Stimulated activated CD4-positive, alpha-beta T cell treated with anti-CD3 and anti-CD28 coated beads, Interleukin-2, amount 100 ng/mL, for 4 hours (primary cell): ENCODE measurements around the gene TMEFF1.

ENCODE experiments used
- DNase-seq: peaks from one replicate; pipeline ENCODE4 v3.0.0-alpha.2; 2020; ENCODE audit warnings: low read depth

Gene TMEFF1

GRCh38 chr9:100577776-100578448, 105.0 kb downstream of the TMEFF1 start, which contains the start of gene CAVIN4:
TSS of gene CAVIN4 (plus strand) at chr9:100578079. CDS start at chr9:100578144, 65 bp downstream.
- DNase-seq, result no peak

DNA sequence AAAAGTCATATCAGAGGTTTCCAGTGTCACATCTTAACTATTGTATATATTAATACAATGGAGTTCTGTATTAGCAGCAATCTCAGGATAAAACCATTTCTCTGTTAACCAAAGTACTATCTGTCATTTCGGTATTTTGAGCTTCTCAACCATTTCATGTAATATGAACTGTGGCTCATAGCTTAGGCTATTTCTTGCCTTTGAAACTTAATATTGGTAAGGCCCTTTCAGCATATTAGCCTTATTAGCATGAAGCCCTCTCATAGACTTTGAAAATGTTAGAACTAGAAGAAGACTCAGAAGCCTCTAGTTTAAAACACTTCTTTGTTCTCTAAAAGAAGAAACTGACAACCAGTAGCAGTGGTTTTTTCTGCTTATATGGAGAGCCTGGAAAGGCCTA, 105.7 kb downstream of the TMEFF1 start:
- no peak for DNase-seq

GRCh38 chr9:100579665-100580064, 106.7 kb downstream of the TMEFF1 start:
- no peak for DNase-seq

GRCh38 chr9:100580257-100580656, 107.3 kb downstream of the TMEFF1 start:
- DNase-seq, result no peak

- no peak for DNase-seq
These were observed 108.1 kb downstream of the TMEFF1 start for GRCh38 chr9:100581081-100581480.

GRCh38 chr9:100581661-100582060, 108.7 kb downstream of the TMEFF1 start:
- DNase-seq, result no peak

DNA sequence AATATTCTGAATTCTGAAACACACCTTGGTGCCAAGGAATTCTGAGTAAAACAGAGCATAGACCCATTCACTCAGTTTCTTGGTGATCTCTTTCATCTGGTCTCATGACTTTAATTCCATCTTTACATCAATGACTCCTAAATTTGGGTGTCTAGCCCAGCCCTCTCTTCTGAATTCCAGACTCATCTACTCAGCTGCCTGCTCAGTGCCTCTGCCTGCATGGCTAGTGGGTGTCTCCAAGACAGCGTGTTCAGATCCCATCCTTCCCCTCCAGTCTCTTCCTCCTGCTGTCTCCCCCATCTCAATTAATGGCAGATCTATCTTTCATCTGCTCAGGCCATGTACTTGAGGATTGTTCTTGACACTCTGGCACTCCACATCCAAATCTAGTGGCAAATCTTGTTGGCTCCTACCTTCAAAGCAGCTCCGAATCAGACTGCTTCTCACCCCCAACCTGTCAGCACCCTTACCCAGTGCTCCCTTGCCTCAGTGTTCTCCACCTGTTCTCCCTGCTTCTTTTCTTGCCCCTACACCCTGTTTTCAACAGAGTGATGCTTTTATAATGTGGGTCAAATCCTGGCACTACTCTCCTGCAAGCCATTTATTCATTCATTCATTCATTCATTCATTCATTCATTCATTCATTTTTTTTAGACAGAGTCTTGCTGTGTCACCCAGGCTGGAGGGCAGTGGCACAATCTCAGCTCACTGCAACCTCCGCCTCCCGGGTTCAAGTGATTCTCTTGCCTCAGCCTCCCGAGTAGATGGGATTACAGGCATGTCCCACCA, 110.3 kb downstream of the TMEFF1 start:
- DNase-seq, result no peak

GRCh38 chr9:100584951-100585350, 112.0 kb downstream of the TMEFF1 start:
- no peak for DNase-seq

- DNase-seq, result no peak
These were observed 113.1 kb downstream of the TMEFF1 start for GRCh38 chr9:100586093-100586492.

DNA sequence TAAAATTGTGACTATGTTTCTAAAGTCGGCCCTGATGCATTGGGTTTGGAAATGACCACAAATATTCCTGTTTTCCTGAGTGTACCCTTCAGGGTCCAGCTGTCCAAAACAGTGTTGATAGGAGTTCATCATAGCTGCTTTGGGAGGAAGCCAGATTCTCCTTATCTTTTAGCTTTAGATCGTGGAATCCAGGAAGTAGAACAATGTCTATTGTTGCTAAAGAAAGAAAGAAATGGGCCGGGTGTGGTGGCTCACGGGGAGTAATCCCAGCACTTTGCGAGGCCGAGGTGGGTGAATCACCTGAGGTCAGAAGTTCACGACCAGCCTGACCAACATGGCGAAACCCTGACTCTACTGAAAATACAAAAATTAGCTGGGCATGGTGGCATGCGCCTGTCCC, 114.4 kb downstream of the TMEFF1 start:
- no peak for DNase-seq

DNA sequence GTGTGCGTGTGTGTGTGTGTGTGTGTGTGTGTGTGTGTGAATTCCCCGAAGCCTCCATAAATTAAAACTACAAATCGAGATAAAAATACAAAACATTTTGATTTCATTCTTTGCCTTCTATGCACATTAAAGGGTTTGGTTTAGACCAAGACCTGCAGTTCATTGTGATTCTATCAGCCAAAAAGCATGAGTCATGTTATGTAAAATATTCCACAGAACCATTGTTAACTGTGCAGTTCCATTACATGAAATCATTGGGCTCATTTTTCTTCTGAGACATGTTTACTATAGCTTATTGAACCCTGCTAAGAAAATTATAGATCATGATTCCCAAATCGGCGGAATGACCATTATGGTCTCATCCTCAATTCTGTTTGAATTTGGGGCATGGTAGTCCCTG, 116.6 kb downstream of the TMEFF1 start:
- DNase-seq, result no peak

- DNase-seq, result no peak
These were observed 117.5 kb downstream of the TMEFF1 start for GRCh38 chr9:100590481-100590880.

- DNase-seq, result no peak
These were observed 118.2 kb downstream of the TMEFF1 start for GRCh38 chr9:100591139-100591538.

GRCh38 chr9:100591639-100592412, 118.9 kb downstream of the TMEFF1 start:
- DNase-seq, result no peak

DNA sequence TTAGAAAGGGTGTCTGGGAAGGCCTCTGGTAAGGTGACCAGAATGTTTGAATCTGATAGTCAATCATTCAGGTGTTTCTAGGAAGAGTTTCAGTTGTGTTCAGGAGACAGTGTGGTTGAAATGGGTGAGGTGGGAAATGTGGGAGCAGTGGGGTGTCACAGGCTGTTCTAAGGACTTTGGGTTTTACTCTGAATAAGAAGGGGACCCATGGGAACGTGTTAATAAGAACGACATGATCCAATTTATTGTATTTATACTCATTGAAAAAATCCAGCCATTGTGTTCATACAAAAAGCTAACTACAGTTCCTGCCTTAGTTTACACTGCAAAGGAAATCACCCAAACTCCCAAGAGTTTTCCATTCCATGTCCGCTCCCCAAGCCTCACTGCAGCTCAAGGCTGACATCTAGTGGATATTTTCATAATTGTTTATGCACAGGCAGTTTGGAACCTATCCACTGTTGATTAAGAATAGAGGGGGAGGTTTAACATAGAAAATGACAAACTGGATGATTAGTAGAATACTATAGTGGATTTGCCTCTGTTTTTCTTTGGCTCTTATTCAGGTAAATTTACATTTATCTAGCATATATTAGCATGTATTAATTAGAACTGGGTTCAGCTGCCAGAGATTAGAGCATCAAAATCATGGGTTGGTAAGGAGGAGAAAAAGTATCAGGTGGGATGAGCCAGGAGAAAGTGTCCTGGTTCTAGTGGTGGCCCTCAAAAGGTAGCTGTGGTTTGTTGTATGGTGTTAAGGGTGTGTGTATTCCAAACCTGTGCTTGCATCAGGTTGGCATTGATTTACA, 122.6 kb downstream of the TMEFF1 start:
- peak; percentile 6 for DNase-seq

- DNase-seq, result no peak
These were observed 124.3 kb downstream of the TMEFF1 start for GRCh38 chr9:100597236-100597635.

GRCh38 chr9:100598641-100599145, 125.7 kb downstream of the TMEFF1 start:
- DNase-seq, result peak; percentile 71

DNA sequence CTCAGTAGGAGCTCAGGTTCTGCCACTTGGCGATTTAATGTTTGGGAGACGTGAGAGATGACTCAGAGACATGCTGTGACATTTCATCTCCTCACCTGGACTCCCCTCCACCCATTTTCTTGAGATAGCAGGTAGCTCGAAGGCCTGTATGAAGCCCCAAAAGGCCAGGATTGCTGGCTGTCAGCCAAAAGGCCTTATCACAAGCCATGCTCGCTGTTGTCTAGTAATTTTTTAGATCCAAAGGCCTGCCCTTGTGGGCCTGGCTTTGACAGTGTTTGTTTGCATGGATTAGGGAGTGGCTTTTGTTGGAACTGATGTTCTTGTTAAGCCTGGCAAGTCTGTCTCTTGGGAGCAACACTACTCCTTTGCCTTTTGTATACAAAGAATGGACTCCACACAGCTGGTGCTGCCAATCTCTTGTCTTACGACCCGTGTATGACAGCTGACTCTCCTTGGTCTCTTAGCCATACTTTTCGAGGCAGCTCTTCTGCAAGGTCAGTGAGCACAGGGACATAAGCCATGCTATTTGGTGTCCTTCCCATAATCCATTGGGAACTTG, 127.7 kb downstream of the TMEFF1 start:
- no peak for DNase-seq

DNA sequence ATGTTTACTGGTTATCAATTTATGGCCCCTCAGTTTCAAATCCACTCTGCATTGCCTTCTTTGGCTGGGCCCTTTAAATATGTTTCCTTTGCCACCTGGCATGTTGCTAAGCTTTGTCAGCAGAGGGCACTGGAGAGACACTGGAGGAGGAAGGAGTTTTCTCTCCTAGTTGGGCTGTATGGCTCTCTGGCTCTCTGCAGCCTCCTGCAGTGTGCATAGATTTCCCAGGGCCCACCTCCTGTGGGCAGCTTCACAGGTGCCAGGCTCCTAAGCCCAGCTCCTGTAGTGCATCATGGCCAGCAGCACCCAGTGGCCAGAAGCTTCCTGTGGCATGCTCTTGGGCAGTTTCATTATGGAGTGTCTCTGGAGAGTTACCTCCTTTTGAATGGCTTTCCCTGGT, 128.3 kb downstream of the TMEFF1 start:
- DNase-seq, result no peak

- no peak for DNase-seq
These were observed 129.4 kb downstream of the TMEFF1 start for GRCh38 chr9:100602342-100602801.

GRCh38 chr9:100605405-100605804, 132.5 kb downstream of the TMEFF1 start:
- DNase-seq, result no peak
